GM18502 (cell line): ENCODE measurements around the gene CEP131.

Experiments used
- ATAC-seq: cut with Tn5 transposase; IDR thresholded peaks from one replicate; pipeline ENCODE4 v1.9.1; 2021; ENCODE audit warnings: mild to moderate bottlenecking; ENCODE audit not compliant: unreplicated experiment, poor library complexity

The CEP131 gene

DNA sequence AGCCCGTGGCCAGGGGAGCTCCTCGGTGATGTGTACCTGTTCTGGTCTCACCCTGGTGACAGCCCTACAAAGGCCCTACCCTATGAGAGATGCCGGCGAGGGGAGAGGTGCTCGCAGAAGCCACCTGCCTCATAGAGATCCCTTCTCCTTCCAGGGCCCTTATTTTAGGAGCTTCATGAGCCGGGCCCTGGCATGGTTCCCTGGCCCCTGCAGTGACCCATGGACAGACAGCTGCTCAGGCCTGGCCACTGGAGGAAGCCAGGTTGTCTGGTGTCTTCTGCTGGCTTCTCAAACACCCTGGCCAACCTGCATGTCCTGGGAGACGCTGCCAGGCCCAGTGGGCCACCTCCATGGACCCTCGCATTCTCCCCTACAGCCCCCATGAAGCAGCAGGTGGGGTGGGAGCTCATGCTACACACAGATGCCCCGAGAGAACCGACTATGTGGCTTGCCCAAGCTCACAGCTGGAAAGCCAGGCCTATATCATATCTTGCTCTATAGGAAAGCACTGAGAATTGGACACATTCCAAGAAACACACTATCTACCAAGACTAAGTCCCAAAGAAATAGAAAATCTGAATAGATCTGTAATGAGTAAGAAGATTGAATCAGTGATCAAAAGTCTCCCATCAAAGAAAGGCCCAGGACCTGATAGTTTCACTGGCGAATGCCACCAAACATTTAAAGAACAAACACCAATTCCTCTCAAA lies 49.6 kb downstream of the CEP131 start:
- no peak for ATAC-seq

DNA sequence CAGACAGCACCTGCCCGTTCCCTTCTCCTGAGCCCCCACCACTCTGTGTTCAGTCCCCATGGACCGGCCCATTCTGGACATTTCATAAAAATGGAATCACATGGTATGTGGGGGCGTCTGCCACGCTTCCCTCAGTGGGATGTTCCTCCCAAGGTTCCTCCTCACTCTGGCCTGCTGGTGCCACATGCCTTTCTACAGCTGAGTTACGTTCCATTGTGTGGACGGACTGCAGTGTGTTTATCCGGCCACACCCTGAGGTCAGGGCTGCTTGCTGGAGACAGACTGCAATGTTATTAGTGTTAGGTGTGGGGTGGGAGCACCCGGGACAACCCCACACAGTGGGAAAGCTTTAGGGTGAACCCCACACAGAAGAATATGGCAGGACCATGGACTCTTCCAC lies 50.8 kb downstream of the CEP131 start:
- no peak for ATAC-seq

DNA sequence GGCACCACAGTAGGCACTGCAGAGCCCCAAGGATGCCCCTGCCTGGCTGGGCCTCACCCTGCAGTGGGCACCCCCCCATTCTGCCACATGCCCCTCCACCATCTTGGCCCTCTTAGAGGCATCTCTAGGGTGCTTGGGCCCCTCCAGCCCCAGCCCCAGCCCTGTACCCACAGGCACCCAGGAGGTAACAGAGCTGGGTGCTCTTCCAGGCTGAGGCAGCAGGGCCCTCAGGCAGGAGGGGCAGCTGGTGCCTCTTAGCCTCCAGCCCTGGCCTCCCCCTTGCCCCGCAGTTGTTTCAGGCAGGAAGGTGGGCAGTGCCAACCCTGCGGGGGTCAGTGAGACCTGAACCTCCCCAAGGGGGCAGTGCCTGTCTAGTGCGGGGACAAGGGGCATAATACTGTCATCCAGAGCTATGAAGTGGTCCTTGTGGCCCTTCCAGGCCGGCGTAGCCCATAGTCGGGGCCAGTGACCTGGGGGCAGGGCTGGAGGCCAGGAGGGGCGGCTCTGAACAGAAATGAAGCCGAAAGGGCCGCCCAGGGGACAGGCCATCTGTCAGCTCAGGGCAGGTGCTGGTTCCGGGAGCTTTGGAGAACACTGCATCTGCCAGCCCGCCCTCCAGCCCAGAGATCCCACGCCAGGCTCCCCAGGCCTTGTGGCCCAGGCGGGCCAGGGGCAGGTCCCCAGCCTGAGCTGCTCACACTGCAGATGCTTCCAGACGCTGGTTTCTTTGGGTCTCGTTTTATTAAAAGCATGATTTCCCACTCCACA lies 51.9 kb downstream of the CEP131 start:
- no peak for ATAC-seq

DNA sequence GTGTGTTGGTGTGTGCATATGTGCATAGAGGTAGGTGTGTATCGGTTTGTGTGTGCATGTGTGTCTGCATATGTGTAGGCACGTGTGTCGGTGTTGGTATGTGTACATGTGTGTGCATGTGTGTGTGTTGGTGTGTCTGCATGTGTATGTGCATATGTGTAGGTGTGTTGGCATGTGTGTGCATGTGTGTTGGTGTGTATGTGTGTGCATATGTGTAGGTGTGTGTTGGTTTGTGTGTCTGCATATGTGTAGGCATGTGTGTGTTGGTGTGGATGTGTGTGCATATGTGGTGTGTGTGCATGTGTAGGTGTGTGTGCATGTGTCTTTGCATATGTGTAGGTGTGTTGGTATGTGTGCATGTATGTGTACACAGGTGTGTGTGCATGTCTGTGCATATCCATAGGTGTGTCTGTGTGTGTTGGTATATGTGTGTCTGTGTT lies 52.9 kb downstream of the CEP131 start:
- no peak for ATAC-seq

DNA sequence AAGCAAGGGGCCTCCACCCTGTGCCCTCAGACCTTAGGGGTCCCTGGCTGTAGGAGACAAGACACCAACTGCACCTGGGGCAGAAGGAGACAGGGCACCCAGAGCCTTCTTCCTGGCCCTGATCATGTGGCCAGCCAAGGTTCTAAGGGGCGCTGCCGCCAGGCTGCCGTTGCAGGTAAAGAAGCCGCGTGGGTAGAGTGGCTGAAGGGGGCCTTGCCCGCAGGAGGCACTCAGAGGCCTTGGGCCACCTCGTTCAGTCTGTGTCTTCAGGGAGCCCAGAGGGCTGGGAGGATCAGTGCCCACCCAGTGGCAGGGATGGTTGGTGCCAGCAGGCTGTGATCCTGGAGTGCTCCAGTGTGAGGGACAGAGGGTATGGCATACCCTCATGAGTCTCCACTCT lies 55.1 kb downstream of the CEP131 start:
- ATAC-seq: no peak

DNA sequence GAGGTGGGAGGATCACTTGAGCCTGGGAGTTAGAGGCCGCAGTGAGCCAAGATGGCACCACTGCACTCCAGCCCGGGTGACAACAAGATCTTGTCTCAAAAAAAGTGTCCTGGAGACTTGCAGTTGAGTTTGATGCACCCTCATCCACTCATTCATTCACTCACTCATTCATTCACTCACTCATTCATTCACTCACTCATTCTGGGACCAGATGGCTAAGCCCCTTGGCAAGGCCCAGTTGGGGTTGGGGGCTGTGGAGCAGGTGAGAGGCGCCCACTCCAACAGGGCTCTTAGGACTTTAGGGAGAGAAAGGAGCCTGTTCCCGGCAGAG lies 55.6 kb downstream of the CEP131 start:
- ATAC-seq: no peak

DNA sequence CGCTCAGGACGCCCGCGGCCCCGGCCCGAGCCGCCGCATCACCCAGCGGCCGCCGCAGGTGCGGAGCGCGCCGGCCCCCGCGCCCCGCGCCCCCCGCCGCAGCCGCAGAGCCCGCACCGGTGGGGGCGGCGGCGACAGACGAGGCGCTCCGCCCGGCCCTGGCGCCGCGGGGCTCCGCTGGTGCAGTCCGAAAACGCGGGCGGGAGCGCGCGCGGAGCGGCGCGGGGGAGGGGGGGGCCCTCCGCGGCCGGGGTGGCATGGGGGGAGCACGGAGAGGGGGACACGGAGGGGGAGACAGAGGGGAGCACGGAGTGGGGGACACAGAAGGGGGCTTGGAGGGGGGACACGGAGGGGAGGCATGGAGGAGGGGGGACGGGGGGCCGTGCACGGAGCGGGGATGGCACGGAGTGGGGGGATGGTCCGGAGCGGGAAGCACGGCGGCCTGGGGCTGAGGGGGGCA lies 56.7 kb downstream of the CEP131 start, which contains the start of gene AATK:
AATK (minus strand) TSS at position 189 of the 460 bp plus-strand sequence. CDS start 229 bp downstream, outside the sequence.
- ATAC-seq: no peak

DNA sequence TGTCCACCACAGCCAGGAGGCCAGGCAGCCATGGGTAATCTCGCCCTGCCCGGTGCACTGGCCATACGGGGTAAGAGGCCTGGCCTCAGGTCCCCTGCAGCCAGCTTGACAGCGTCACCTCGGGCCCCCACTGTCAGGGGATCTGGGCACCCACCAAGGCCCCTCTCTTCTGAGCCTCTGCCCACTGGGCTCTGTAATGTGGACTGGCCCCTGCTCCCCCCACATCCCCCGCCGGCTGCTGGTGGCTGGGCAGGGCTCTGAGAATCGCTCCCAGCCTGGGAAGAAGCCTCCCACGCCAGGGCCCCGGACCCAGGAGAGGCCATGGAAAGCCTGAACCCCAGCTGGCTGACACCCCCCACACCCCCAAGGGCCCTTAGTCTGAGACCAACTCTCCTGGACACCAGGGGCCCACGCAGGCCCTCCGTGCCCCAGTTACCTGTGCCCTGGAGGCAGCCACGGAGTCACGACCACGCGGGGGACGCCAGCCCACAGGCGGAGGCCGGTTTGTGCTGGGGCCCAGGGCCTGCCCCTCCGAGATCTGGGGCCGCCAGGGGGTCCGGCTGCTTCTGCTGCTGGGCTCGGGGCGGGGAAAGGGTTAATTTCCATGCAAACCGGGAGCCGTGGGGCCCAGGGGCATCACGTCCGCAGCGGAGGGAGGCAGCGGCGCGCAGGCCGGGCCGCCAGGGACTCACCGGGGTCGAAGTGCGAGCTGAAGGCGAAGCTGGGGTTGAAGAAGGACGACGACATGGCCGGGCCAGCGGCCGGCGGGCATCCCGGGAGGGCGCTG lies 57.3 kb downstream of the CEP131 start, which contains the start of gene PVALEF:
PVALEF (plus strand) TSS at position 262 of the 787 bp plus-strand sequence. CDS start 15,720 bp downstream, outside the sequence.
- no peak for ATAC-seq

DNA sequence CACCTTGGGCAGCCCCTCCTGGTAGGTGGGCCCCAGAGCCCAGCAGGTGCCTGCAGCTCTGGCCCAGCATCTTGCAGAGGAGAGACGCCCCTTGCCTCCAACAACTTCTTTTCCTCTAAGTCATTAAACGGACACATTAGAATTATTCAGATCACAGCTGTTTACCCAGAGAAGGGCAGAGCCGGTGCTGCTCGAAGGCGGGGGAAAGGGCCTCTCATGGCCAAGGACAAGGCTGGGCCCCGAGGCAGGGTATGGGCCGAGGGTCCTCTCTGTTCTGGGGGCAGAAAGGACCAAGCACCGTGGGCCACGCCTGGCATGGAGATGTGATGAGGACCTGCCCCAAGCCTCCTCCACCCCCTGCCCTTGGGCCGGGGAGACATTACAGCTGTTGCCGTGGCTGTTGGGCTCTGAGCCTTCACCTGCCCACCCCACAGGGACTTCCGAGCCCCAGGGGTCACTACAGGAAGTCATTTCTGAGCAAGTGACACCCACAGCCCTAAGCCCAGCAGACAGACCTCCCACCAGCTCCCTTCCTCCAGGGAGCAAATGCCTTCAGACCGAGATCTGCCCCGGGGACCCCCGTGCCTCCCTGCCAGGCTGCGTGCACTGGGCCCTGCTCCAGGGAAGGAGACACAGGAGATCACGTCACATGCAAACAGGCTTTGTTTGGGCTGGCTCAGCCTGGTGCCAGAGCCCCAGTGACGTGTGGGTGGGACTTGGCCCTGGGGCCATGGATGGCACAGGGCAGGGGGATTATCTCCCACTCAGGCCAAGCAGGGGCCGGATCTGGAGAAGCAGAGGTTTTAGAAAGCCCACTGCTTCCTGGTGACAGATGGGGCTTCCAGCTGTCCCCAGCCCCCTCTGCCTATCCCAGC lies 58.2 kb downstream of the CEP131 start:
- no peak for ATAC-seq

DNA sequence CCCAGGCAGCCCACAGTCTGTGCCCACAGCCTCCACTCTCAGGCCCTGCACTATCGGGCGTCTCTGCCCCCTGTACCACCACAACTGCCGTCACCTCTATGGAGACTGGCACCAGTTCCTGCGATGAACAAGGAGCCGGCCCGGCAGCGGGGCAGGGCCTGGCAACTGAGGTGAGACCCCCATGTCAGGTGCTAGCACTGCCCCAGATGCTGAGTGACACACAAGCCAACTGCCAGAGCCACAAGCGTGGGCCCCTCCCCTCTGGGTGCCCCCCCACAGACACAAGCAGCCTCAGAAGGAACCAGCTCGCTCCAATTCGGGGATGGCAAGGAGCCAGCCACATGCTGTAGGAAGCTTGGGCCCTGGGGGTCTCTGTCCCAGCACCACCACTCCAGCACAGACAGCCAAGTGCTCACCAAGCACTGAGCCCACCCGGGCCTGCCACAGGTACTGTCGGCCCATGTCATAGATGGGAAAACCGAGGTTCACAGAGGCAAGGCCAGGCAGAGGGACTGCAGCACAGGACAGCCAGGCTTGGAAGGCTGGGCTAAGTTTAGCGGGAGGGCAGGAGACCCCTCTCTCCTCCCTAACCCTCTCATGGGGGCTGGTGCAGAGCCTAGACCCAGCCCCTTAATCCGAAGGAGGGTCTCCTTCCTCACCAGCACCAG lies 58.9 kb downstream of the CEP131 start:
- no peak for ATAC-seq

DNA sequence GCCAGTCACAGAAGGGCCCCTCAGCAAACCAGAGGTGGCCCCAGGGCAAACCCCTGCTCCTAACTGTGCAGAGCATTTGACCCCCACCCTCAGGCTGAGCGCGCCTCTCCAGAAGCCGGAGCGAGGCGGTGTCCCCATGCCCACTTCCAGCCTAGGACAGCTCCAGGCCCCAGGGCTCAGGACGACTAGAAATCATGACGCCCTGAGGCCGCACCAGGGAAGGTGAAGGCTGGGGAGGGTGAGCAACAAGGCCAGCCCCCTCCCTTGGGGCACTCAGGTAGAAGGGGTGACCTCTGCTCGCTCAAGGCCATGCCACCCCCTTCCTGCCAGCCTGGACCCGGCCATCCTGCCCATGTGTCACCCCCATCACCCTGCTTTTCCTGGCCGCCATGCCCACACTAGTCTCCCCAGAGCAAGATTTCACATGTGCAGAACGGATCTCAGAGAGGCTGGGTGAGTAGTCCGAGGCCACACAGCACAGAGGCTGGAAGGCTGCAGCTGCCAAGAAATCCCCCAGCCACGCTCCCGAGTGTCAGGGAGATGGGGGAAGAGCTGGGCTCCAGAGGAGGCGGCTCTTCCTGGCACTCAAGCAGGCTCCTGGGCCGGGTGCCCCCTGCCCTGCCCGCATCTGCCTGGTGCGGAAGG lies 59.6 kb downstream of the CEP131 start:
- no peak for ATAC-seq

DNA sequence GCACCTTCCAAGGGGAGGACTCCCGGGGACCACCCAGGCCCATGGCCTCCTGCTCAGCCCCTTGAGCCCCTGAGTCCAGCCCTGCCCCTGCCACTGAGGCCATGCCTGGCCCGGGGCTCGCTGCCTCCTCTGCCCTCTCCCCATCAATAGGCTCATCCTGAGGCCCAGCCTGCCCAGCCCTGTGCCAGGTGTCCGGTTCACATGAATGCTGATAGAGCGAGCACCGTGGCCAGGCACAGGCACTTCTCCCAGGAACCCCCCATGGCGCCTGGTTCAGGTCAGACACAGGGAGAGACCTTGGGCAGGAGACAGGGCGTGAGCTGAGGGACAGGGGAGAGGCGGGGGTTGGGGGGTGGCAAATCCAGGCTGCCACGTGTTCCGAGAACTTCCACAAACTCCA lies 60.3 kb downstream of the CEP131 start:
- no peak for ATAC-seq

DNA sequence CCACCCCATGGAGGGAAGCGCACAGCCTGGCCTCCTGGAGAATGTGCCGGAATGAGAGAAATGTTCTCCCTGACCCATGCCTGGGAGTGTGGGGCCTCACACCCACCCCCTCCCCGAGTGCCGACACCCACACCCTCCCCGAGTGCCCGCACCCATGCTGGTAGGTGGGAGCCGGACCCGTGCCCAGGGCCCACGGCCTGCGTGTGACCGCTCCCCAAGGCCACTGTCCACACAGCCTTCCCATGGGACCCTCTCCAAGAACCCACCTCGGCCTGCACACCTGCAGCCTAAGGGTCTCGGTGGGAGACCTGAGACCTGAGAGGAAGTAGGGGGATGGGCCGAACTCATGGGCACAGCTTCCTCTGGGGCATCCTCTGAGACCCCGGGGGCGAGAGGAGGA lies 60.8 kb downstream of the CEP131 start:
- ATAC-seq: no peak

DNA sequence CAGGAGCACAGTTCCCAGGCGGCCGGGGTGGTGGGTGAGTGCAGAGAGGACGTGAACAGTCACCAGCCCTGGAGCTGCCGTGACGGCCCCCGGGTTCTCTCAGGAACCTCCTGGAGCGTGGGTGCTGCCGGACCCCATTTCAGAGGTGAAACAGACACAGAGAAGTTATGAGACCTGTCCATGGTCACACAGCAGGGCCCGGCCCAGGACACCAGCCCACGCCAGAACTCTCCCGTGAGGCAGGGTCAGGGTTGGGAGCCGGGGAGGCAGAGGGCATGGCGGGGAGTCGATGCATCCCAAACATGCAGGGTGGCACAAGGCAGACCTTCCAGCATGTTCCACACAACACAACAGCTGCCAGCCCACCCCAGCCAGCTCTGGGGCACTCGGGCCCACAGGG lies 61.2 kb downstream of the CEP131 start:
- no peak for ATAC-seq

DNA sequence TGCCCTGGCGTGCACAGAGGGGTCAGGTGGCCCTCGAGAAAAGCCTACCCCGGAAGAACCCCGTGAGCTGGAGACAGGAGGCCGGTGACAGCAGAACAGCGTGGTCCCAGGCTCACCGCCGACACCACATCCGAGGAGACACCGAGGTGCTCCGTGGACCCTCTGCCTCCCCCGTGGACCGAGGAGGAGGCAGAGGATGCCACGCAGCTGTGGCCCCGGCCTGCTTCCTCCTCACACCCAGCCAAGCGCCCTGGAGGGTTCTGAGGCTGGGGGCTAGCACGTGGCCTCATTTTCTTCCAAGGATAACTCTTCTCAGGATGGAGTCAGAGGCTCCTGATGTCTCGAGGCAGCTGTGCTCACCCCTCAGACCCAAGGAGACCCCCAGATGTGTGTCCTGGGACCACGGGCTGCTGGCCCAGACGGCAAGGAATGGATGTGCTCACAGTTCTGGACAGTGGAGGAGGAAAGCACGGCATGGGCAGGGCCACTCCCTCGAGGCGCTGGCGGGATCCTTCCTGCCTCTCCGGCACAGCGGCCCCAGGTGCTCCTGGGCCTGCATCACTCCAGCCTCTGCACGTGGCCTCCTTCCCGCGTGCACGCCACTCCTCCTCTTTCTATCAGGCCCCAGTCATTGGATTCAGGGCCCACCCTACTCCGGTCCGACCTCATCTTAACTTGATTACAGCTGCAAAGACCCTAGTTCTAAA lies 61.9 kb downstream of the CEP131 start:
- no peak for ATAC-seq

DNA sequence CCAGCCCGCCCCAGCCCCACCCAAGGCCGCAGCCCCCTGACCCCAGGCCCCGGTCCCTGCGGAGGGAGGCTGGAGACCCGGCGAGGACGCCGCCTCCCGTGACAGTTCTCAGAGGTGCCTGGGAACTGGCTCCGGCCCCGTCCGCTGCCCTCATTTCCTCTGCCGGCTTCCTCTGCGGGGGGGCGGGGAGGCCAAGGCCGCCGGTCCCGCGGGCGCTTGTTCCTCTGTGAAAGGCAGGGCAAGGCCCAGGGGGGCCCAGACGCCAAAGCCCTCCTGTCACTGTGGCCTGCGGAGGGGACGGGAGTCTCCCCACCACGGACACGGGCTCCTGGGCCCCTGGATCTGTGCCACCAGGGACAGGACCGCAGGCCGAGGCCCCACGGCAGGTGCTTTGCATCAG lies 62.5 kb downstream of the CEP131 start:
- no peak for ATAC-seq

DNA sequence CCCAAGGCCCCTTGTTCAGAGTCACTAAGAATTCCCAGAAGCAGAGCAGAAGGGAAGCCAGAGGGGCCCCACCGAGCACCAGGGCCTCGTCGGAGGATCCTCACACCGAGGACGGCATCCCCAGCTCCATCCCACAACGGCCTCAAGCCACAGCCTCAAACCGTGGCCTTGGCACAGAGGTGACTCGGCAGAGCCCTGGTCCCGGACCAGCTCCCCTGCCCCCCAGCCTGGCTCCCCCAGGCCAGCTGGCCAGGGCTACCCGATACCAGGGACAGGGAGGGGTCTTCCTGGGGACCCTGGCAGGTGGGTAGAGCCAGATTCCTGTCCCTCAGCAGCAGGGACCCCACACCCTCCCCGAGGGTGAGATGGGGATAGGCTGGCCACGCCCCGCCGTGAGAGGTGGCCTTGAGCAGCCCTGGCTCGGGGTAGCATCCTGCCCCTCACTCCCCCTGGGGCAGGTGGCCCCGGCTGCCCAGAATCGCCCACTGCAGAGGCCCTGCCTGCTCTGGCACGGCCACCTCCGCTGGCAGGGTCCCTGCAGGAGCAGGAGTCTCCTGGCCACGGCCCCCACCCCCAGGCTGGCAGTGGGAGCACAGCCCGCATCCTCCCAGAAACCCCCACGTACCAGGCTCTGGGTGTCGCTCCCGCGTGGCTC lies 63.0 kb downstream of the CEP131 start:
- ATAC-seq: no peak
